Measurements from ENCODE around the gene FUT3. TPM values are rescaled to one million over a fixed set of nuclear protein-coding genes. Genes with fewer than 3 reads are reported as not detected.

The FUT3 gene
- polyA plus RNA-seq, 1 donor from 2014 or later, result 0.64 TPM

DNA sequence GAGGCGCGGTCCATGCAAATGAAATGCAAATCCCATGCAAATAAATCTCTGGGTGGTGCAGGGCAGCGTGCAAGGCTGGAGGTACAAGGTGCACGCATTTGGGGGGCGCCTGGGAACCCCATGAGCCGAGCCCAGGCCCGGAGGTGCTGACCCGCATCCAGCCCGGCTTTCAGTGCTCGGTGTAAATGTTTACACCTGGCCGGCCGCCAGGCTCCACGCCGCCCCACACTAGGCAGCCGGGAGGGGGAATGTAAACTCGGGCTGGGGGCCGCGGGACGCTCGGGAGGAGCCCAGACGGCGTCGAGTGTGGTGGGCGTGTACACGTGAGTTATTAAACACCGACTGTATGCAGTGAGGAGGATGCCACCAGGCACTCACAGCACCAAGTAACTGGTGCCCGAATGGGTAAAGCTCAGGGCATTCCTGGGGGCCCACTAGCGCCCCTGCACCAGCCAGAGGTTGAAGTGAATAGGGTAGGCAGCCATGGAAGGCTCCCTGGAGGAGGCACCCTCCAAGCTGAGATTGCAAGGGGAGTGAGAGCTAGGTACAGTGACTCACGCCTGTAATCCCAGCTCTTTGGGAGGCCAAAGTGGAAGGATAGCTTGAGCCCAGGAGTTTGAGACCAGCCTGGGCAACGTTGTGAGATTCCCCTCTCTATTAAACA, 28.9 kb downstream of the FUT3 start:
- H3K79me2 ChIP-seq (replicated peaks; ENCODE audit: insufficient read depth, low read length), result no peaks in the 10 kb centered on the region
- no peak overlapping the region for H2AFZ ChIP-seq (ENCODE audit: low read depth, low read length)
- no peaks in the 10 kb centered on the region for H3K9me3 ChIP-seq (ENCODE audit: low read length)
- no peaks in the 10 kb centered on the region for H3K36me3 ChIP-seq (ENCODE audit: insufficient read depth, low read length)
- H3K27ac ChIP-seq (ENCODE audit: low read length), result no peak overlapping the region
- H3K27me3 ChIP-seq (ENCODE audit: insufficient read depth, low read depth, low read length), result no peaks in the 10 kb centered on the region
- no peaks in the 10 kb centered on the region for H3F3A ChIP-seq (ENCODE audit: insufficient read depth, low read length, poor library complexity, severe bottlenecking)
- no peak overlapping the region for H3K4me2 ChIP-seq (ENCODE audit: low read length)
- no peaks in the 10 kb centered on the region for H4K20me1 ChIP-seq (ENCODE audit: insufficient read depth)
- no peak for TF ChIP-seq REST (IDR thresholded peaks at IDR 0.05; ENCODE audit: borderline replicate concordance)
- TF ChIP-seq POLR2AphosphoS5 (IDR thresholded peaks at IDR 0.05), result no peak
- no peak for TF ChIP-seq MXI1 (conservative IDR thresholded peaks at IDR 0.05; ENCODE audit: poor library complexity, severe bottlenecking)
- TF ChIP-seq SMC3 (conservative IDR thresholded peaks at IDR 0.05; ENCODE audit: poor library complexity), result no peak
- no peak for TF ChIP-seq EP300 (conservative IDR thresholded peaks at IDR 0.05; ENCODE audit: poor library complexity, severe bottlenecking)
- TF ChIP-seq, protein P1, sequence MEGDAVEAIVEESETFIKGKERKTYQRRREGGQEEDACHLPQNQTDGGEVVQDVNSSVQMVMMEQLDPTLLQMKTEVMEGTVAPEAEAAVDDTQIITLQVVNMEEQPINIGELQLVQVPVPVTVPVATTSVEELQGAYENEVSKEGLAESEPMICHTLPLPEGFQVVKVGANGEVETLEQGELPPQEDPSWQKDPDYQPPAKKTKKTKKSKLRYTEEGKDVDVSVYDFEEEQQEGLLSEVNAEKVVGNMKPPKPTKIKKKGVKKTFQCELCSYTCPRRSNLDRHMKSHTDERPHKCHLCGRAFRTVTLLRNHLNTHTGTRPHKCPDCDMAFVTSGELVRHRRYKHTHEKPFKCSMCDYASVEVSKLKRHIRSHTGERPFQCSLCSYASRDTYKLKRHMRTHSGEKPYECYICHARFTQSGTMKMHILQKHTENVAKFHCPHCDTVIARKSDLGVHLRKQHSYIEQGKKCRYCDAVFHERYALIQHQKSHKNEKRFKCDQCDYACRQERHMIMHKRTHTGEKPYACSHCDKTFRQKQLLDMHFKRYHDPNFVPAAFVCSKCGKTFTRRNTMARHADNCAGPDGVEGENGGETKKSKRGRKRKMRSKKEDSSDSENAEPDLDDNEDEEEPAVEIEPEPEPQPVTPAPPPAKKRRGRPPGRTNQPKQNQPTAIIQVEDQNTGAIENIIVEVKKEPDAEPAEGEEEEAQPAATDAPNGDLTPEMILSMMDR (IDR thresholded peaks at IDR 0.05; ENCODE audit: poor library complexity, severe bottlenecking), result no peak
- no peak for TF ChIP-seq RAD21 (conservative IDR thresholded peaks at IDR 0.05)
- no peak for TF ChIP-seq TAF1 (IDR thresholded peaks at IDR 0.05; ENCODE audit: low read depth)
- TF ChIP-seq EZH2 (IDR thresholded peaks at IDR 0.05; ENCODE audit: borderline replicate concordance, insufficient read depth, low read length, poor library complexity, severe bottlenecking), result no peak
- H3K9ac ChIP-seq (ENCODE audit: low read length), result no peak overlapping the region
- H3K4me3 ChIP-seq (ENCODE audit: low read length), result no peak overlapping the region
- no peaks in the 10 kb centered on the region for H3K9me2 ChIP-seq (ENCODE audit: insufficient read depth, low read length)

- H3K4me3 ChIP-seq (ENCODE audit: low read length), result no peak overlapping the region
- no peaks in the 10 kb centered on the region for H3K79me2 ChIP-seq (replicated peaks; ENCODE audit: insufficient read depth, low read length)
- H3K27ac ChIP-seq (ENCODE audit: low read length), result no peak overlapping the region
- H3K9me3 ChIP-seq (ENCODE audit: low read length), result no peaks in the 10 kb centered on the region
- TF ChIP-seq REST (IDR thresholded peaks at IDR 0.05; ENCODE audit: borderline replicate concordance) (no peak), MXI1 (conservative IDR thresholded peaks at IDR 0.05; ENCODE audit: poor library complexity, severe bottlenecking) (no peak), SMC3 (conservative IDR thresholded peaks at IDR 0.05; ENCODE audit: poor library complexity) (no peak), TAF1 (IDR thresholded peaks at IDR 0.05; ENCODE audit: low read depth) (no peak)
- no peak overlapping the region for H3K4me2 ChIP-seq (ENCODE audit: low read length)
- H4K20me1 ChIP-seq (ENCODE audit: insufficient read depth), result no peaks in the 10 kb centered on the region
- no peaks in the 10 kb centered on the region for H3K36me3 ChIP-seq (ENCODE audit: insufficient read depth, low read length)
- no peak overlapping the region for H3K9ac ChIP-seq (ENCODE audit: low read length)
- H2AFZ ChIP-seq (ENCODE audit: low read depth, low read length), result no peak overlapping the region
- H3K9me2 ChIP-seq (ENCODE audit: insufficient read depth, low read length), result no peaks in the 10 kb centered on the region
- no peaks in the 10 kb centered on the region for H3F3A ChIP-seq (ENCODE audit: insufficient read depth, low read length, poor library complexity, severe bottlenecking)
- no peaks in the 10 kb centered on the region for H3K27me3 ChIP-seq (ENCODE audit: insufficient read depth, low read depth, low read length)
Measured at GRCh38 chr19:5821521-5822180, 29.6 kb downstream of the FUT3 start.

All from neural cell (in vitro differentiated cells).